T-helper 17 cell (primary cell): Measurements from ENCODE around the gene EHBP1. TPM values are rescaled to one million over a fixed set of nuclear protein-coding genes. Genes with fewer than 3 reads are reported as not detected.
A peak's percentile ranks its signal among the peaks of the same experiment; 100 is the strongest.
"Not testable (repeated sequence)": the region's sequence is repeated elsewhere in the genome, so short reads cannot be mapped to it uniquely, and the experiment has no call there.

Source experiments
- ATAC-seq: fragments of 150-1000 bp; cut with Tn5 transposase; 2 replicates; pipeline ENCODE4 v1.10.0; 2021; ENCODE audit warnings: mild to moderate bottlenecking, moderate library complexity
- DNase-seq, 3 donors: peaks; one replicate each; pipeline versions ENCODE4 v3.0.0 to v3.0.0-alpha.2; 2020 to 2021
- H3K9me3 ChIP-seq: one replicate; pipeline ENCODE4 v1.7.0; 2013; ENCODE audit warnings: low read length, mild to moderate bottlenecking; ENCODE audit not compliant: control insufficient read depth, poor library complexity, severe bottlenecking
- H3K27ac Mint-ChIP-seq: one replicate; pipeline ENCODE4 v1.8.0; 2022; ENCODE audit warnings: mild to moderate bottlenecking, moderate library complexity, mixed read lengths
- H3K27me3 Mint-ChIP-seq: one replicate; pipeline ENCODE4 v1.8.0; 2022; ENCODE audit warnings: mixed read lengths
- H3K36me3 Mint-ChIP-seq: one replicate; pipeline ENCODE4 v1.8.0; 2022; ENCODE audit warnings: low read depth, mixed read lengths
- H3K4me1 Mint-ChIP-seq: one replicate; pipeline ENCODE4 v1.8.0; 2022; ENCODE audit warnings: mild to moderate bottlenecking, mixed read lengths
- H3K4me3 Mint-ChIP-seq: one replicate; pipeline ENCODE4 v1.8.0; 2022; ENCODE audit warnings: mild to moderate bottlenecking, moderate library complexity, mixed read lengths
- total RNA-seq, 4 donors: library from RNA in 2 of 4; stranded (reverse) in 2 of 4; gene quantifications; one replicate each; pipeline ENCODE4 v1.2.3 and lab custom pipeline; 2022 to 2026

The EHBP1 gene
- total RNA-seq, 2 donors from 2014 or later: 24.5 to 28.2 TPM

DNA sequence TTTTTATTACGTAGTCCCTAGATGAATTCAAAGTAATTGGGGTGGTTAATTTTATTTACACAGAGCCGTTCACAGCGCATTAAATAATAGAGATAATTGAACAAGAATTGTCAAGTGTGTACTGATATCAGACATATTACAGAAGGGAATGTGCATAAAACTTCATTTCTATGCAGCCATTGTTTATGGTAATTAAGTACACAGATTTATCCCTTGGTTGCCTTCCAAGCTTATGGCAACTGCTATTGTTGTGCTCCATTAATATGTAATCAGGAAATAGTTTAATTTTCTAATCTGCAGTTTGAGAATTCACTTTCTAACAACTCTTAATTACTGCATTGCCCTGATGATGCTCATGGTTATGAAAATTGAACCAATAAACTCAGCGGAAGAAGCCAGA is 297.8 kb downstream of the EHBP1 start:
- H3K4me3 Mint-ChIP-seq: no peak overlapping the region
- no peak for ATAC-seq
- H3K27ac Mint-ChIP-seq: no peak overlapping the region
- DNase-seq: no peak
- no peaks in the 10 kb centered on the region for H3K4me1 Mint-ChIP-seq
- no peaks in the 10 kb centered on the region for H3K27me3 Mint-ChIP-seq
- H3K9me3 ChIP-seq: no peaks in the 10 kb centered on the region
- H3K36me3 Mint-ChIP-seq: peaks cover 2% of the 10 kb centered on the region

DNA sequence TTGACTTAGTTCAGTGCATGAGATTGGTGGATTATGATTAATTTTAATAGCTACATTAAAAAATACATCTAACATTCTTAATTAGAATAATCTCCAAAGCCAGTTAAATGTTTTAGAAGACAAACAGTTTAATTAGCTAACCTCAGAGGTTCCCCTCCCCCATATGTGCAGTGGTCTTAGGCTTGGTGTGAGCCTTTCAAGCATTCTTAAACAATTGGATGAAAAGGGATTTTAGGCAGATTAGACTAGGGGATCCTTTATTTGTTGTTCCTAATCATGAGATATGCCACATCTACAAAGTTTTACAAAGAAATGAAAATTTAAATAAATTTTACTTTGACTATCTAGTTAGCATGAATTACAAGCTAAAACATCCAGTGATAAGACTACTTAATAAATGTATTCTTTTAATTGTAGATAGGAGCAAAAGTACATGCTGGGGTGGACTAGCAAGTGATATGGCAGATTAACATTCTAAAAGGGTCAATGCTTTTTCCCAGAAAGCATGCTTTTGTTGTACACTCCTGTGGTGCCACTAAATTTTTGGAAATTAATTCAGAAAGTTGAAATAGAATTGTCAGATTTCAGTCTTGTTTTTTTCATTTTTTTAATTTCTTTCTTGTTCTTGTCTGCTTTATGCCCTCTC is 302.4 kb downstream of the EHBP1 start:
- H3K27me3 Mint-ChIP-seq: no peaks in the 10 kb centered on the region
- no peak overlapping the region for H3K4me3 Mint-ChIP-seq
- peaks cover 3% of the 10 kb centered on the region for H3K36me3 Mint-ChIP-seq
- H3K4me1 Mint-ChIP-seq: no peaks in the 10 kb centered on the region
- no peak overlapping the region for H3K27ac Mint-ChIP-seq
- H3K9me3 ChIP-seq: no peaks in the 10 kb centered on the region
- ATAC-seq (no peak), DNase-seq (no peak)

DNA sequence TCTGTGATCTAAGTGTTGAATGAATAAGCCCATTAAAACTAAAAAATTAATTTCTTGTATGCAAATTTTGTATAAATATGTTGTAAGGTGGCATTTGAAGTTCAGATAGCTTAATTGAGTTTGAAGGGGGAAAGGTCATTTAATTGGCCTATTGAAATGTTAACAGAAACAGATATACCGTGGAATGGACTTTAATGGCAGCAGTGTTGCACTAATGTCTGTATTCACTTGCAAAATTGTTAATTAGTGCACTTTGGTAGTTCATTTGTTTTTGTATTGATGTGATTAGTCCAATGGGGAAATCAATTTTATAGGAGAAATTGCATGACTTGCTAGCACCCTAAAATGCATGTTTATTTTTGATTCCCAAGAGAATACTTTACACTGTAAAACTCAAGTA is 303.3 kb downstream of the EHBP1 start:
- no peak for DNase-seq
- H3K9me3 ChIP-seq: no peaks in the 10 kb centered on the region
- Mint-ChIP-seq H3K4me3 (no peak overlapping the region), H3K27ac (no peak overlapping the region), H3K27me3 (no peaks in the 10 kb centered on the region), H3K4me1 (no peaks in the 10 kb centered on the region), H3K36me3 (peaks cover 3% of the 10 kb centered on the region)
- no peak for ATAC-seq

DNA sequence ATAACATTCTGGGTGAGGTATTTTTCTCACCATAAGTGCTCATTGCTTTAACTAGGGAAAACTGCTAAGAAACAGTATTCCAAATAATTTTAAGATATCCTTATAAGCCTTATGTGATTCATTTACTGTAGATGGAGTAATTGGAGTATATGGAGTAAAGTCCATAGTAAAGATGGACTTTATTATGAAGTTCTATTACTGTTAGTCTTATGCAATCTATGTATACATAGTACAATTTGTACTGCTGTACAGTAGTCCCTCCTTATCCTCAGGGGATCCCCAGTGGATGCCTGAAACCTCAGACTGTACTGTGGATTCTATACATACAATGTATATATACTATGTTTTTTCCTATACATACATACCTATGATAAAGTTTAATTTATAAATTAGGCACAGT is 304.0 kb downstream of the EHBP1 start:
- Mint-ChIP-seq H3K4me3 (no peak overlapping the region), H3K27ac (no peak overlapping the region), H3K27me3 (no peaks in the 10 kb centered on the region), H3K4me1 (no peaks in the 10 kb centered on the region), H3K36me3 (peaks cover 3% of the 10 kb centered on the region)
- no peaks in the 10 kb centered on the region for H3K9me3 ChIP-seq
- DNase-seq (no peak), ATAC-seq (no peak)

DNA sequence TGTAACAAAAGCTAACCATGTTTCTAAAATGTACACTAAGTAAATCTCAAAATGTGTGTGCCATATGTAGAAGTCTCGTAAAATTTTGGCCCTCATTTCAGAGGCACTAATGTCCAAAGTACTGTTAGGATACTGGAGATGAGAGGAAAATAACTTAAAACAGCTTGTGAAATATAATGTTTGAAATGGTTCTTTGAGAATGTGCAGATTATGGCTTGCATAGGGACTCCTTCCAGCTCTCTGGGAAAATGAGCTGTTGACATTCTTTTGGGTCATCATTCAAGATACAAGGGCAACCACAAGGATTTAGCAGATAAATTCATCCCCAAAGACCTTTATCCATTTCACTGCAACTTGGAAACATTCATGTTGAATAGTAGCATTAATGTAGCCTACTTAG is 307.0 kb downstream of the EHBP1 start:
- H3K27me3 Mint-ChIP-seq: no peaks in the 10 kb centered on the region
- no peak for ATAC-seq
- no peak overlapping the region for H3K4me3 Mint-ChIP-seq
- DNase-seq: no peak
- H3K27ac Mint-ChIP-seq: no peak overlapping the region
- no peaks in the 10 kb centered on the region for H3K9me3 ChIP-seq
- peaks cover 3% of the 10 kb centered on the region for H3K36me3 Mint-ChIP-seq
- H3K4me1 Mint-ChIP-seq: no peaks in the 10 kb centered on the region

DNA sequence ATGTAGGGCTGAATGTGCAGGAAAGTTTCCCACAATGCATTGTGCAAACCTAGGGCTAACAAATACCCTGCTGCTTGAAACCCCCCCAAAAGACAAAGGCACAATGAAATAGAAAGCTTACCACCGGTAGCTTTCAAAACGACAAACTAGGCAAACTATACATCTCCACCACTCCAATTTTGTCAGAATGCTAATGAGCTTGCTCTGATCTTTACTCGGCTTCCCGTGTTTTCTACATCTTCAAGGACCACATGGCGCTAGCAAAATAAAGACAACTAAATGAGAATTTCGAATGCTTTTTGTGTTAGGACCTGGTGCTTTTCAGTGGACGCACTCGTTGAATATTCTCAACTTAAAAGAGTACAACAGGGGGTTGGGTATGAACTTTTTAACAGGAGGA is 307.9 kb downstream of the EHBP1 start:
- H3K27ac Mint-ChIP-seq: no peak overlapping the region
- peaks cover 3% of the 10 kb centered on the region for H3K36me3 Mint-ChIP-seq
- no peak overlapping the region for H3K4me3 Mint-ChIP-seq
- no peaks in the 10 kb centered on the region for H3K27me3 Mint-ChIP-seq
- H3K9me3 ChIP-seq: no peaks in the 10 kb centered on the region
- no peaks in the 10 kb centered on the region for H3K4me1 Mint-ChIP-seq
- DNase-seq: no peak
- no peak for ATAC-seq

DNA sequence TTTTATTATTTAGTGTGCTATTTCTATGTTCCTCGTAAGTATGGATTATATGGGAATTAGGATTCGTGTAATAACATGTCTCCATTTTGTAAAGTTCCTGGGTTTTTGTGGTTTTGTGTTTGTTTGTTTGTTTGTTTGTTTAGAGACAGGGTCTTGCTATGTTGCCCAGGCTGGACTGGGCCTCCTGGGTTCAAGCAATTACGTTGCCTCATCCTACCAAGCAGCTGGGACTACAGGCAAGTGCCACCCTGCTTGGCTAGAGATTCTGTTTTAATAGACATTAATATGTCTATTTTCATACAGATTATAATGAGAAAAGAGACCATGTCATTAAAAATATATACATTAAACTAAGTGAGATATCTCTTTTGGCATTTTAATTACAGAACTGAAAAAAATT is 309.9 kb downstream of the EHBP1 start:
- no peaks in the 10 kb centered on the region for H3K9me3 ChIP-seq
- no peak overlapping the region for H3K4me3 Mint-ChIP-seq
- no peaks in the 10 kb centered on the region for H3K4me1 Mint-ChIP-seq
- DNase-seq (no peak), ATAC-seq (no peak)
- peaks cover 3% of the 10 kb centered on the region for H3K36me3 Mint-ChIP-seq
- no peaks in the 10 kb centered on the region for H3K27me3 Mint-ChIP-seq
- H3K27ac Mint-ChIP-seq: no peak overlapping the region

DNA sequence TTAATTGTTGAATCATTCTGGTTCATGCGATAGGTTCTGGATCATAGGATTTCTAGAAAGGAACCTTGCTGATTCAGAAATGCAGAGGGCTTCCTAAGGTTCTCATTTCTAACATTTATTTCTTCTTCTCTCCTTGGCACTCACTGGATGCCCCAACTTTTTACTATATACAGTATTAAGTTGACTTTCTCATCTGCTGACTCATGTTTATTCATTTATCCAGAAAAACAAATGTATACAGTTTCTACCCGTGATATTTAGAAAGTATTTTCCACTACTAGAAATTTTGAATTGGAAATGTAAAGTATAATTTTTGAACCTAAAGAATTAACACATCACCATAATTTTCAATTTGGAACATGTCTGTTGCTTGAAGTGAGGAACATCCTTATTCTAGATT is 312.9 kb downstream of the EHBP1 start:
- ATAC-seq: no peak
- Mint-ChIP-seq H3K27ac (no peak overlapping the region), H3K27me3 (no peaks in the 10 kb centered on the region), H3K4me3 (no peak overlapping the region), H3K36me3 (peaks cover 5% of the 10 kb centered on the region), H3K4me1 (peaks cover 2% of the 10 kb centered on the region)
- no peak for DNase-seq
- no peaks in the 10 kb centered on the region for H3K9me3 ChIP-seq

DNA sequence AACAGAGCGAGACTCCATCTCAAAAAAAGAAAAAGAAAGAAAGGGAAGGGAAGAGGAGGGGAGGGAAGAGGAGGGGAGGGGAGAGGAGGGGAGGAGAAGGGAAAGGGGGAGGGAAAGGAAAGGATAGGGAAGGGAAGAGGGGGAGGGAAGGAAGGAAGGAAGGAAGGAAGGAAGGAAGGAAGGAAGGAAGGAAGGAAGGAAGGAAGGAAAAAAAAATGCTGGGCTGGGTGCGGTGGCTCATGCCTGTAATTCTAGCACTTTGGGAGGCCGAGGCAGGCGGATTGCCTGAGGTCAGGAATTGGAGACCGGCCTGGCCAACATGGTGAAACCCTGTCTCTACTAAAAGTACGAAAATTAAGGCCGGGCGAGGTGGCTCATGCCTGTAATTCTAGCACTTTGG is 314.2 kb downstream of the EHBP1 start:
- H3K9me3 ChIP-seq, H3K27me3 Mint-ChIP-seq, H3K4me3 Mint-ChIP-seq, ATAC-seq, H3K4me1 Mint-ChIP-seq, H3K36me3 Mint-ChIP-seq, DNase-seq: not testable (repeated sequence)
- peak overlapping the region; percentile 51 for H3K27ac Mint-ChIP-seq

DNA sequence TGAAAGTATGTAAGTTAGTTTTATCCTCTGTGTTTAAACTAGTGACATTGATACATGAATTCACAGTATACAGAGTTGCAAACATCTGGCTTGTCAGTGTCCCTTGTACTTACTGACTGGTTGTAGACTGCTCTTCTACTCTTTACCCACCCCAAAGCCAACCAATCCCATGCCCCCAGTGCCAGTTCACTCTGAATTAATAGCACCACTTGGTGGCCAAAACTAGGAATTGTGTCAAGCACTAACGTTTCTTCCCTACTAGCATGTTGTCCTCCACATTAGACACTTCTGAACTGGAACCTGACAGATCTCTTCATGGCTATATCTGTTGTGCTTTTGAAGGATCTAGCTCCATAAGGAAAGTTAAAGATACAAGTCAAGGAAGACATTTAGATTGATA is 317.9 kb downstream of the EHBP1 start:
- Mint-ChIP-seq H3K4me3 (no peak overlapping the region), H3K4me1 (peaks cover 2% of the 10 kb centered on the region), H3K27me3 (no peaks in the 10 kb centered on the region), H3K36me3 (peaks cover 5% of the 10 kb centered on the region), H3K27ac (no peak overlapping the region)
- no peak for ATAC-seq
- H3K9me3 ChIP-seq: no peaks in the 10 kb centered on the region
- DNase-seq: no peak

DNA sequence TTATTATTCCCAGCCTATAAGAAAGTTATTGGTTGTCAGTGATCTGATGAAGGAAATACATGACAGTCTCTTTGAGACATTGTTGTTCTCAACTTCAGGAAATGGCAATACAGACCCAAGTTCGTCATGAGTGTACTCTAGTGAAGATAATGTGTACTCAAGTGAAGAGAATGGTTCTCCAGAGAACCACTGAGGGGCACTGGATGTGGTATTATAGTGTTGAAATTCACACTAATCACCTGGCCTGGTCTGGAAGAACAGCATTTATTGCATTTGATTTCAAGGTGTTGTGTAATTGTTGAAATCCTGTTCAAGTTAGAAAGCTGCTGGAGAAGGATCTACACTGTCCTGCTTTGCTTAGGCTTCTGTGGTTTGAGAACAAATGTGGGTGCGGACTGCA is 321.7 kb downstream of the EHBP1 start:
- Mint-ChIP-seq H3K4me3 (no peak overlapping the region), H3K4me1 (no peaks in the 10 kb centered on the region), H3K36me3 (peaks cover under 1% of the 10 kb centered on the region), H3K27ac (no peak overlapping the region), H3K27me3 (no peaks in the 10 kb centered on the region)
- ATAC-seq (no peak), DNase-seq (no peak)
- H3K9me3 ChIP-seq: no peaks in the 10 kb centered on the region

DNA sequence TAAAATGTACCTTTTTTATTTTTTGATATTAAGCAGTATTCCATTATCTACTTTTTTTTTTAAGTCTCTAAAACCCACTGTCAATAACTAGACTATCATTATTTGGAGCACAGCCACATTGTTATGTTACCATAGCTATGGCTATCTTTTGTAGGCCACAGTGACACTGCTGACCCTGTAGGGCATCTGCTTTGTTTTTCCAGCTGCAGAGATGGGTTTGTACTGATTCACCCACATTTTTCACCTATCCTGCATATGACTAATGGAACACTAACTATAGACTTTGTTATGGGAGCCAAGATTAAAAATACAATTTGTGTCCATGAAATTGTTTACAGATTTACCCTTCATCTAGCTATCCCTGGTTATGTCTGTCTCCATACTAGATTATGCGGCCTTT is 323.5 kb downstream of the EHBP1 start:
- no peak overlapping the region for H3K27ac Mint-ChIP-seq
- no peaks in the 10 kb centered on the region for H3K4me1 Mint-ChIP-seq
- no peak for DNase-seq
- ATAC-seq: no peak
- H3K4me3 Mint-ChIP-seq: no peak overlapping the region
- H3K9me3 ChIP-seq: no peaks in the 10 kb centered on the region
- no peaks in the 10 kb centered on the region for H3K36me3 Mint-ChIP-seq
- H3K27me3 Mint-ChIP-seq: no peaks in the 10 kb centered on the region

DNA sequence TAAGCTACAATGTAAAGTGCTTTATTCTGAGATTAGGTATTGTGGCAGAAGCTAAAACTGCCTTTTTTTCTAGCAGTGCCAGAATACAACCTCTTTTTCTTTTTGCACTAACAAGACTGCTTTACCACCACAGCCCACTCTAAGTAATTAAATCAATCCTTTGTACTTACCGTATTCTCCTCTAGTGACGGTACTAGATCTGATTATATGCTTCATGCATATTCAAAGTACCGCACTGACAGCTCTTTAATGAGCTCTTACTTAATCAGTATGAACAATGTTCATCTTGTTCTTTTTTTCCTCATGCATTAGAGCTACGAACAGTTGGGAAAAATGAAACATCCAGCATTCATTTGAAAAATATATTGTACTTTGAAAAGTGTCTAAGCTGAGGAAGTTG is 329.0 kb downstream of the EHBP1 start:
- no peaks in the 10 kb centered on the region for H3K9me3 ChIP-seq
- ATAC-seq: no peak
- DNase-seq: no peak
- no peak overlapping the region for H3K4me3 Mint-ChIP-seq
- peaks cover 2% of the 10 kb centered on the region for H3K36me3 Mint-ChIP-seq
- peaks cover 2% of the 10 kb centered on the region for H3K4me1 Mint-ChIP-seq
- H3K27ac Mint-ChIP-seq: no peak overlapping the region
- peaks cover 7% of the 10 kb centered on the region for H3K27me3 Mint-ChIP-seq

DNA sequence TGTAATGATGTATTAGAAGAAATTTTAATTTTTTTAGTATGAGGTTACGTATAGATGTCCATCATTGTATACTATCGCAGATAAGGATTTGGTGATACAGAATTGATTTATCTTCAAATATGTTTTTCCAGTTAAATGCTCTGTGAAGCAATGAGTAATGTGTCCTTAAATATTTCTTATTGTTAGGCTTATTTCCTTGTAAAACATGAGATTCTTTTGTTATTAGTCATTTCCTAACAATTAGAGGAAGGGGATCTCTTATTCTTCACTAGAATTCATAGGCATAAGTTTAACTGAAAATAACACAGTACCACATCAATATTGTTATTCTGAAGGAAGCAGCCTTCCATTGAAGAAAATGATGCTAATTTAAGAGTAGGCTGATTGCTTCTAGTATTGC is 329.7 kb downstream of the EHBP1 start:
- Mint-ChIP-seq H3K27ac (no peak overlapping the region), H3K4me1 (peaks cover 2% of the 10 kb centered on the region), H3K4me3 (no peak overlapping the region), H3K36me3 (peaks cover 2% of the 10 kb centered on the region), H3K27me3 (peaks cover 7% of the 10 kb centered on the region)
- DNase-seq (no peak), ATAC-seq (no peak)
- no peaks in the 10 kb centered on the region for H3K9me3 ChIP-seq
